ENCODE results near the gene SLC27A4. TPM values are rescaled to one million over a fixed set of nuclear protein-coding genes. Genes with fewer than 3 reads are reported as not detected.
A peak's percentile ranks its signal among the peaks of the same experiment; 100 is the strongest.

SLC27A4 gene
- total RNA-seq, 1 experiment from 2014 or later: 31.1 TPM

DNA sequence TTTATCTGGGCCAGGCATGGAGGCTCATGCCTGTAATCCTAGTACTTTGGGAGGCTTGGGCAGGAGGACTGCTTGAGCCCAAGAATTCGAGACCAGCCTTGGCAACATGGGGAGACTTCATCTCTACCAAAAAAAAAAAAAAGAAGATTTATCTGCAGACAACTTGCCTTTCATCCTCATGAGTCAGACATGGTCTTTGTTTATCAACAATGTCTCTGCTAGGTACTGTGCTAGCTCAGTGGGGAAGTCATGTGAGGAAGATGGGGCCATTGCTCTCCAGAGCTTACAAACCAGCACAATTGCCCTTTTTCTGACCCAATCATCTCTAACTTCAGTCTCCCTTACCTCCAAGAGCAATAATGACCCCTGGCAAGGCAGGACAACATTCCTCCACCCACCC lies 32.5 kb downstream of the SLC27A4 start:
- no peak for DNase-seq
- H3K9me3 ChIP-seq: no peaks in the 10 kb centered on the region
- H3K36me3 ChIP-seq: peaks cover 13% of the 10 kb centered on the region
- no peaks in the 10 kb centered on the region for H3K27me3 ChIP-seq
- H3K4me3 ChIP-seq: no peak overlapping the region; the same call in 1 of the 2 replicates

DNA sequence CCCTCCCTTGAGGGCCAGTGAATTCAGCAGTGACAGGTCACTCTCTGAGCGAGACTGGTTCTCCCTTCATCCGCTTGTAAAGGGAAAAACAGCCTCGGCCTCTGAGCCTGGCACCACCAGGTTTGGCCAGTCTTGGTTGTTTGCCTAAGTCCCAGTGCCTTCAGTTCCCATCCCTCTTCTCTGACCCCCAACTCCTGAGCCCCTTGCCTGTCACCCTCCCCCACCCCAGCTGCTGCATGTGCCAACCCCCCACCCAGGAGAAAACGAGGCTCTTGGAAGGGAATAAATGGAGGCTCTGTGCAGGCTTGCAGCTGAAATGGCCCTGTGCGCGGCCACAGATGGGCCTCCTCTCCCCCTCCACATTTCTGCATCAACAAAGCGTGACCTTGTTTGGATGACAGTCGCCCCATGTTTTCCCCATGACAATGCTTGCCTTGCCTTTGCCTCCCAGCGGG lies 33.9 kb downstream of the SLC27A4 start:
- H3K4me3 ChIP-seq: no peak overlapping the region
- DNase-seq: no peak
- peaks cover 16% of the 10 kb centered on the region for H3K36me3 ChIP-seq
- H3K9me3 ChIP-seq: no peaks in the 10 kb centered on the region
- no peaks in the 10 kb centered on the region for H3K27me3 ChIP-seq

DNA sequence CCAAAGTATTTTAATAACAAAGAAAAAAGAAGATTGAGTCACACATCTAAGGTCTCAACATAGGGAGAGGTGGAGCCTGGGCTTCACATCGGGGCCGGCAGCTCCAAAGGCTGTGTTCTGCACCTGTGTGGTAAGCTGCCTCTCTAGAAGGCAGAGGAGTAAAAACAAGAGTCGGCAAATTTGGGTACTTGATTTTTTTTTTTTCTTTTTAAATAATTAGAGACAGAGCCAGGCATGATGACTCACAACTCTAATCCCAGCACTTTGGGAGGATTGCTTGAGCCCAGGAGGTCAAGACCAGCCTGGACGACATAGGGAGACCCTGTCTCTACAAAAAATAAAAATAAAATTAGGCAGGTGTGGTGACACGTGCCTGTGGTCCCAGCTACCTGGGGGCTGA lies 35.5 kb downstream of the SLC27A4 start:
- Histone ChIP-seq H3K27me3 (no peaks in the 10 kb centered on the region), H3K9me3 (no peaks in the 10 kb centered on the region), H3K36me3 (peaks cover 16% of the 10 kb centered on the region), H3K4me3 (no peak overlapping the region)
- no peak for DNase-seq

DNA sequence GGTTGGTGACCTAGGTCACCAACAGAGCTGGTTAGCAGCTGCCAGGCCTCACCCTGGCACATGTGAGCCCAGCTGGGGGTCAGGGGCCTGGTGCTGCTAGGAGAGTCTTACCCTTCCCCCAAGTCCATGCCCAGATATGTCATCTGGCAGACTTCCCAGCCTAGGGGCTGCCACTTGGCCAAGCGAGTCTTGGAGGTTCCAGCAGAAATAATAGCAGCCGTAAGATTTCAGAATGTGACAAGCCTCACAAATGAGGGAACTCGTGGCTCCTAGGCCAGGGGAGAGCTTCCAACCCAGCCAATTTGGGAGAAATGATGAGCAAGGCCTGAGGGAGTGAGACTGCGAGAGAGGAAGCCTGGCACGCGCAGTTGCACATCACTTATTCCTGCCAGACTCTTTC lies 41.9 kb downstream of the SLC27A4 start:
- Histone ChIP-seq H3K9me3 (no peaks in the 10 kb centered on the region), H3K36me3 (peaks cover 13% of the 10 kb centered on the region), H3K27me3 (no peaks in the 10 kb centered on the region), H3K4me3 (no peak overlapping the region)
- DNase-seq: peak; percentile 15

DNA sequence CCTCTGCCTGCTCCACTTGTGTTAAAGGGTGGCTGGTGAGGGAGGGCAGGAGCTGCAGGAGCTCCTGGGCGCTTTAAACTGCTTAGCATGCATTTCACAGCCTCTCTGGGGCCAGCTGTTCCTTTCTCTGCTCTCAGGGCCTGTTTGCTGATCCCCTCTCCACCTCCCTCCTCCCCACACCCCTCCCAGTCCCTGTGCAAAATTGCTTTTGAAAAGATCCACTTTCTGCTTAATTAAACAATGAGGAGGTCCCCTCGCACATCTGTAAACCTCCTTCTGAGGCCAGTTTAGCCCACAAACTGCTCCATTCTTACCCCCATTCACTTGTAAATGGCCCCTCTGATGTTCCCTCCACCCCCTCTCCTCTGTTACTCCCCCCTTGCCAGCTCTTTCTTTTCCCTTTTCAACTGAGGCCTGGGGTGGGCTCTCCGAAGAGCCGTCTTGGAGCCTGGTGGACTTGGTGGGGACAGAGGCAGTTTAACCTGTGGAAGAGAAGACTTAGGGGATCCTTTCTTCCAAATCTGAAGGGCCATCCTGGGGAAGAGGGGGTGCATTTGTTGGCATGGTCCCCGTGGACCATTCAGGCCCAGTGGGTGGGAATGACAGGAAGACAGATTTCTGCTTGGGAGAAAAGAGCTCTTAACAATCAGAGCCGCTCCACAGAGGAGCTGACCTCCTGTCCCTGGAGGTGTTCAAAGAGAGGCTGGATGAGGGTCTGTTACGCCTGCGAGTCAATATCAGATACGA lies 42.9 kb downstream of the SLC27A4 start:
- no peak for DNase-seq
- Histone ChIP-seq H3K4me3 (no peak overlapping the region), H3K27me3 (no peaks in the 10 kb centered on the region), H3K36me3 (peaks cover 8% of the 10 kb centered on the region), H3K9me3 (no peaks in the 10 kb centered on the region)

DNA sequence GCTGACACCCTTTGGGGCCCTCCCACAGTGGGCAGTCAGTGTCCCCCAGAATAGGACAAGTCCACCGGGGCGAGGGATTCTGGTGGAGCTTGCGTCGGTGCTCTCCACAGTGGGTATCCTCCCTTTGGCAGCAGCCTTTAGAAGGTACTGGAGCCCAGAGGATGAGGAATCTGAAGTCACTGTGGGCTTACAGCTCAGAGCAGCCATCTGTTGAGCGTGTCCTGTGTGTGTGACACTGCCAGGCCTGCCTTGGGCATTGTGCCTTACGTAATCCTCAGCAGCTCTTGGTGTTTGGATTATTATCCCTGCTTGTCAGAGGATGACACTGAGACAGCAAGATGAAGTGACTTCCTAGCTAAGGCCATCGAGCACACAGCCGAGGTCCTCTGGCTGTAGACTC lies 43.5 kb downstream of the SLC27A4 start:
- Histone ChIP-seq H3K4me3 (no peak overlapping the region), H3K9me3 (no peaks in the 10 kb centered on the region), H3K27me3 (no peaks in the 10 kb centered on the region), H3K36me3 (peaks cover 12% of the 10 kb centered on the region)
- no peak for DNase-seq

DNA sequence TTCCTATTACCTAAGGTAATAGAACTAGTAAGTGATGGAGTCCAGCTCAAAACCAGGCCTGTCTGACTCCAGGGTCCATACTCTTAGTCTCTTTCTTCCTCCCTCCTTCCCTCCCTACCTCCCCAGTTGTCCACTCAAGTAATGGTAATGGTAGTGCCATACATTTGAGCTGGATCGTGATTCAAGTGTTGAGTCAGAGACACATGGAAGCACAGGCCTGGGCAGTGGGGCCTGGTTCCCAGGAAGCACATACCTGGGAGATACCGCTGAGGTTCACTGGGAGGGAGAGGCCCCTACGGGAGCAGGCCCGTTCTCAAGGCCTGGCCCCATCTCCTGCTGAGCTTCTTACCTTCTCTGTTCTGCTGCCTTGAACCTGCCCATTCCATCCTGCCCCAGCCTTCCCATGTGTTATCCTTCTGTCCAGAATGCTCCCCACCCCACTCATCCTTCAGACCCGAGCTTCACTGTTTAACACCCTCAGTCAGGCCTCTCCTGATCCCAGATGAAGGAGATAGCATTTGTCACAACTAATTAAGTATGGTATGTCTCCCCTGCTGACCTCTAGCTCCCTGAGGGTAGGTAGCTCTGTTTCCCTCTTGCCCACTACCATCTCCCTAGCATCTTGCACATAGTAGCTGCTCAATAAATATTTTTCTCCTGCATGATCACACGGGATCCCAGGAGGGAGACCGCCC lies 44.6 kb downstream of the SLC27A4 start:
- DNase-seq: no peak
- Histone ChIP-seq H3K9me3 (no peaks in the 10 kb centered on the region), H3K36me3 (peaks cover 12% of the 10 kb centered on the region), H3K27me3 (no peaks in the 10 kb centered on the region), H3K4me3 (no peak overlapping the region)

DNA sequence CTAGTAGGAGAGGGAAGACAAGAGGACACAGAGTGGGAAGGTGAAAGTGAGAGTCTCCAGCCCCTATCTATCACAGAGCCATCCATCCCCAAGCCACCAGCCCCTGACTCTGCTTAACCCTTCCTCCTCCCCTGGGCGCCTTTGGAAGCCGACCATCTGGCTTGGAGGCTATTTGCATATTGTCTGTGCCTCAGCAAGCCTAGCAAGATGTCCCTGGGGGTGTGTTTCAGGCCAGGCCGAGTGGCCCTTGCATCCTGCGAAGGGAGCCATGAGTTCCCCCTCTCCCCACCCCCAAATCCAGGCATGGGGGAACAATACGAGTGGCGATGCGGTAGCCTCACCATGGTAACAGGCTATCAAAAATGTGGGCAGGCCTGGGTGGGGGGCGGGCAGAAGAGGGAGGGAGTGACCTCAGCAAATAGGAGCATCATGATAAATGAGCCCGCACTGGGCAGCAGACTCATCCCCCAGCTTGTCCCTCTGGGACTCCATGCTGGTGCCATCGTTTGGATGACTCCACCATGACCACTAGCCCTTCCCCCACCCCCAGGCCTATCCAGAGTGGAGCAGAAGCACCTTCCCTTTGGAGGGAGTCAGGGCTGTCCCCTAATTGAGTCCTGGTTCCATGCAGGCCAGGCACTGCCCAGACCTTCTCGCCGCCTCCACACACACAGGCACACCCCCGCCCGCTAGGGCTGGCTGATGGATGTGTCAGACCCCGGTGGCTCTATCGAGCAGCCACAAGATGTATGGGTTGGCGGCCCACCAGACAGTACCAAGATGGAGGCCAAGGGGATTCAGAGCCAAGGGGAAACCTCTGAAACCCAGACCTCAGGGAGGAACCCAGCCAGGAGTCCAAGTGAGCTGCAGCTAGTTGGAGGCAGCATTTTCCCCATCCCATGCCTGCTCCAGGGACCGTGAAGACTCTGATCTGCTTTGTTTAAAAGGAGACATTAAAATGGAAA lies 45.5 kb downstream of the SLC27A4 start:
- Histone ChIP-seq H3K9me3 (no peaks in the 10 kb centered on the region), H3K4me3 (no peak overlapping the region), H3K27me3 (no peaks in the 10 kb centered on the region), H3K36me3 (peaks cover 12% of the 10 kb centered on the region)
- DNase-seq: no peak

DNA sequence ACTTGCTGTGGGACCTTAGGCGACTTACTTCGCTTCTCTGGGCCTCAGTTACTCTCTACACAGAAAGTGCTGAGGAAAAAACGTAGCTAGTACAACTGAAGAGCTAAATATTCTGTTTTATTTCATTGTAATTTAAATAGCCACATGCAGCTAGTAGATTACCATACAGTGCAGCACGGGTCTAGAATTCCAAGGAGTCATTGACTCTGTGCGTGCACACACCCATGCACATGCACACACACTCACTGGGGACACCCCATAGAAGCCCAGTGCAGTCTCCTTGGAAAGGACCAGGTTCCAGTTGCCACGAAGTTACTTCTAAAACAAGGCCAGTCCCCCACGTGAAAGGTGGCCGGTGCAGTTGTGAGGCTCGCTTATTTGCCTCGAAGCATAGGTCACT lies 47.8 kb downstream of the SLC27A4 start:
- Histone ChIP-seq H3K36me3 (peaks cover 4% of the 10 kb centered on the region; the same call in 1 of the 2 replicates), H3K27me3 (no peaks in the 10 kb centered on the region), H3K9me3 (no peaks in the 10 kb centered on the region), H3K4me3 (no peak overlapping the region)
- no peak for DNase-seq

DNA sequence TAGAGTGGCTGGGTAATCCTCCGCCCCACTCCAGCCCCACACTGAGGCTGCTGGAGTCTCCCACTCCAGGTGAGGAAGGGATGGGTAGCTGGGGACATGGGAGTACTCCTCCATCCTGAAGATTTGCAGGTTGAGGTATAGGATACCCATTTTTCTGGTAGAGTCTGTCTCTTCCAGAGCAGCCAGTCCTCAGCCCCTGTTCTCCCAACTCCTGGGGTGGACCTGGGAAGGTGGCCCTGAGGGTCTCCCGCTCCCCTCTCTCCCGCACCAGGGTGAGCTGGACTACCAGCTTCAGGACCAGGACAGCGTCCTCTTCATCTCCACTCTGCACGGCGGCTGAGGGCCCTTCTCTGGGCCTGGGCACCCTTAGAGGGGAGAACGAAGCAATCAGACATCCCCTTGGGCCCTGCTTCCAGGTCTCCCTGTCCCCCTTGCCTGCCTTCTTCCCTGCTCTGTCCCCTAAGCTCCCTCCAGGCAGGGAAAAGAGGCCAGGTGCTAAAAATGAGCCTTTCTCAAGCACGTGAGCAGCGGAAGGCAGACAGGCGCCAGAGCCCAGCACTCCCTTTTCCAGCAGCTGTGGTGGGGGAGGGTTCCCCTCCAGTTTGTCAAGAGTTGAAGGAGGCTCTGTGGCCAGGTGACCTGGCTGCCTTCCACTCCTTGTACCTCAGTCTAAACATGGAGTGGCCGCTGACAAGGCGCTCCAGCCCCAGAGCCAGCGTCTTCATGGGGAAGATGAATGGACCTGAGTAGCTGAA lies 49.2 kb downstream of the SLC27A4 start:
- no peak for DNase-seq
- peaks cover 4% of the 10 kb centered on the region; the same call in 1 of the 2 replicates for H3K36me3 ChIP-seq
- H3K27me3 ChIP-seq: no peaks in the 10 kb centered on the region
- no peak overlapping the region for H3K4me3 ChIP-seq
- no peaks in the 10 kb centered on the region for H3K9me3 ChIP-seq

DNA sequence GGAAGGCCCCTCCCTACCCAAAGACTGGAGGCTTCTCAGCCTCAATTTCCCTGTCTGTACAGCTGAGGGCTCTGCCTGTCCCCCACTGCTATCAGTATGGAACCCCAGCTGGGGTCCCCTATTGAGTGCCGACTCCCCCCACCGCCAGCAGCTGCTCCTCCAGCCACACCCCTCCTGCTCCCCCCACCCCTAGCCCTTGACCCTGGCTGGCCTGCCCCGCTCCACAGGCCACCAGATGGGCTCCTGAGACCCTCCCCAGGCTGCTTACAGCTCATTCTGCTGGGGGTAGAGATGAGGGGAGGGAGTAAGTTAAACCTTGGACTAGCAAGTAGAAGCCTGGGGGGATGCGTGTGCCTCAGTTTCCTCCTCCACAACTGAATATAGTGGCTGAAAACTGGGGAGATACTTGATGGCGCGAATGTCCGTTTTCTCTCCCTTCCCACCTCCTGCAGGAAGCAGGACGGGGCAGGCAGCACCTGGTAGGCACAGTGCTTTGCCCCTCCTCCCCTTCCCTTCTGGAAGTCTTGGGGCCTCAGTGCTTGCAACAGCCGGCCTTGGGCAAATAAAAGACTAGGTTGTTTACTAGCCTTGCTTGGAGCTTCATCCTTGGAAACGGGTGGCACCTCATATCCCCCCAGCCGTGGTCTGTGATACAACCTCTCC lies 50.0 kb downstream of the SLC27A4 start:
- H3K4me3 ChIP-seq: no peak overlapping the region
- no peaks in the 10 kb centered on the region for H3K27me3 ChIP-seq
- peaks cover 4% of the 10 kb centered on the region; the same call in 1 of the 2 replicates for H3K36me3 ChIP-seq
- DNase-seq: no peak
- no peaks in the 10 kb centered on the region for H3K9me3 ChIP-seq

DNA sequence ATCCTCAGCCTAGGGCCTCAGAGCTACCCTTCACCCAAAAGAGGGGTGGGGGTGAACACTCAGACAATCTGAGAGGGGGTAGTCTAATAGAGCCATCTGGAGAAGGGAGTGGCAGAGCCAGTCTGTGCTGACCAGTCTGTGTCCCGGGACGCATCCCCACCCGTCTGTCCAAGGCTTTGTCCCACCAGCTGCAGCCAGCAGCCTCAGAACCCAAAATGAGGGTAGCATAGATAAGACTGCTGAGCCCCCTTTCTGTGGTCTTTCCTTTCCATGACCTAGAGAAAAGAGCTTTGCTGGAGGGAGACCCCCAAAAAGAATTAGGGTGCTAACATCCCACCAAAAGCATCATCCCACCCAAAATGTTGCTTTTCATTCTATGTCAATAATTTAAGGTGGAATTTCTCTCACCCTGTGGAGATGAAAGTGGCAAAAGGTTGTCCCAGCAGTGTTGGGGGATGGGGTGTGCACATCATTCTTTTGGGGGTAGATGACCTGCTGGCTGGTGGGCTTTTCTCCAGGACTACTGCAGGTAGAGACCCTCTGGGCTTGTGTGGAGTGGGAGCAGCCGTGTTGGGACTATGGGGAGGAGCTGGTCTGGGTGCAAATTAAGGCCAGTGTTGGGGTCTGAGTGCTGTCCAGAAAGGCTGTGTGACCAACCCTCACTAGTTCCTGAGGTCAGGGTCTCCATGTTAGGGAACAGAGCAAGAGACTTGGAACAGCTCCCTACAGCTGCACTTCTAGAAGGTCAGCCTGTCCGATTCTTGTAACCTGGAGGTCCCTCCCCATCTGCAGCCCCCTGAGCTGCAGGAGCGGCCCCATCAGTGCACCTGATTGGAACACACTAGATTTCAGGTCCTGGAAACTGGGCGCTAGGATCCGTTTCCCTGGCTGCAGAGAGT lies 50.7 kb downstream of the SLC27A4 start:
- H3K4me3 ChIP-seq: no peak overlapping the region
- no peak for DNase-seq
- peaks cover 4% of the 10 kb centered on the region; the same call in 1 of the 2 replicates for H3K36me3 ChIP-seq
- H3K27me3 ChIP-seq: no peaks in the 10 kb centered on the region
- no peaks in the 10 kb centered on the region for H3K9me3 ChIP-seq

DNA sequence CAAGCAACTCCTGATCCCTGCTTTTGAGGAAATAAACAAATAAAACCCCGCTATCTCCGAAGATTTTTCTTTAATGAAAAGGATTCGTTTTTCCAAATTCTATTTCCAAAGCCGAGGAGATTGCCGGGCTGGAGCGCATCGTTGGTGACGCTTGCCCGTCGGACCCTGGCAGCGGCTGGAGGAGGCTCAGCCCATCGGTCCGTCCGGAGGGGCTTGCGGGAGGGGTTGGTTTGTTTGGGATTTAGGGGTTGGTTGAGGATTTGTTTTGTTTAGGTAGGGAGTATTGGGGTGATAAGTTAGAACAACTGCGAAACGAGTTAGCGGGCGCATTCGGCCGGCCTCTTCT lies 51.6 kb downstream of the SLC27A4 start:
- Histone ChIP-seq H3K36me3 (peaks cover 4% of the 10 kb centered on the region; the same call in 1 of the 2 replicates), H3K9me3 (no peaks in the 10 kb centered on the region), H3K4me3 (no peak overlapping the region), H3K27me3 (peaks cover 2% of the 10 kb centered on the region)
- no peak for DNase-seq

DNA sequence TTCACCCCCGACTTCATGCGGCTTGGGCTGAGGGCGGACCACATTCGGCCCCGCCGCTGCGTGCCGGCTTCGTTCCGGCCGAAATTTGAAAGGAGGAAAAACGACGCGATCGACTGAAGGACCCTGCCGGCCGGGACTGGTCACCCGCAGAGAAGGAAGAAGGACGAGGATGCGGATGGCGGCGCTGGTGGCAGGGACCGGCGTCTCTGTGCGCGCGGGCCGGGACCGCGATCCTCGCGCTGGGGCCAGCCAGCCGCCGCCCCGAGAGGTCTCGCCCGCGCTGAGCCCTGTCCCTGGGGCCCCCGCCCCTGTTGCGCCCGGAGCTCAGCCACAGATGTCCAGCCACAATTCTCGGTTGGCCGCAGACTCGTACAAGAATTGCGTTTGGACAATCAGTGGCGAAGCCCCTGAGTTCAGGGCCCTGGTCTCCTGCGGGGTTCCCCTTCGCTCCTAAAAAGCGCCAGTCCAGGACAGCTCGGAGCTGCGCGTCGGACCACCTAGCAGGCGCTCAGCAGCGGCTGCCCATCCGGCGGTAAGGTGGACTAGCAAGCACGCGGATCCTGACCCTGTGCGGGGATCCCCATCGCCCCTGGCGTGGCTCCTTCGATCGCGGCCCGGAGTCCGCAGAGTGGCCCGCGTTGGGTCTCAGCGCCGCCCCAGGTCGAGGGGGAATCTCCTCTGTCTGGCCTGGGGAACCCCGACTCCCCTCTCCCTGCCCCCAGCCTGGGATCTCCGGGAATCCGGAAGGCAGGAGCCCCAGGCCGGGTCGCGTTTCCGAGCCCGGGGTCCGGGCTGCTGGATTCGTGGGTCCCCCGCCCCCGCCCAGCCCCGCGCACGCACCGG lies 52.2 kb downstream of the SLC27A4 start:
- no peak overlapping the region for H3K4me3 ChIP-seq
- H3K27me3 ChIP-seq: peaks cover 8% of the 10 kb centered on the region
- H3K9me3 ChIP-seq: no peaks in the 10 kb centered on the region
- peaks cover 4% of the 10 kb centered on the region; the same call in 1 of the 2 replicates for H3K36me3 ChIP-seq
- DNase-seq: no peak
